Measurements from ENCODE around the gene CES2.

The CES2 gene

DNA sequence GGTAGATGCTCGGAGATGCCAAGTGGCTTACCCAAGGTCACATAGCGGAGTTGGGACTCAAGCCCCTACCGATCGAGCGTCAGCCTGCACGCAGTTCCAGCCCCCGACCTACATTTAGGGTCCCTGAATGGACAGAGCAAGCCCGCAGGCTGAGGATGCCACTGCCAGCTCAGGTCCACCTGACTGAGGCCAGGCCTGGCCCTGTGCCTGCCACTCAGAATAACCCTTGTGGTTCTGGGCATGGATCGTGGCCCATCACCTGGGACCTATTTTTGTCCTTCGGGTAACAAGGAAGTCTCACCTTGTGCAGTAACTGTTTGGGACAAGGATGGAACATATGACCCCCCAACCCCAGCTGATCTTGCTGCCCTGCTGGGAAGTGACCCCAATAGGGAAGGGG, 33.7 kb upstream of the CES2 start:
- DNase-seq = no peak

DNA sequence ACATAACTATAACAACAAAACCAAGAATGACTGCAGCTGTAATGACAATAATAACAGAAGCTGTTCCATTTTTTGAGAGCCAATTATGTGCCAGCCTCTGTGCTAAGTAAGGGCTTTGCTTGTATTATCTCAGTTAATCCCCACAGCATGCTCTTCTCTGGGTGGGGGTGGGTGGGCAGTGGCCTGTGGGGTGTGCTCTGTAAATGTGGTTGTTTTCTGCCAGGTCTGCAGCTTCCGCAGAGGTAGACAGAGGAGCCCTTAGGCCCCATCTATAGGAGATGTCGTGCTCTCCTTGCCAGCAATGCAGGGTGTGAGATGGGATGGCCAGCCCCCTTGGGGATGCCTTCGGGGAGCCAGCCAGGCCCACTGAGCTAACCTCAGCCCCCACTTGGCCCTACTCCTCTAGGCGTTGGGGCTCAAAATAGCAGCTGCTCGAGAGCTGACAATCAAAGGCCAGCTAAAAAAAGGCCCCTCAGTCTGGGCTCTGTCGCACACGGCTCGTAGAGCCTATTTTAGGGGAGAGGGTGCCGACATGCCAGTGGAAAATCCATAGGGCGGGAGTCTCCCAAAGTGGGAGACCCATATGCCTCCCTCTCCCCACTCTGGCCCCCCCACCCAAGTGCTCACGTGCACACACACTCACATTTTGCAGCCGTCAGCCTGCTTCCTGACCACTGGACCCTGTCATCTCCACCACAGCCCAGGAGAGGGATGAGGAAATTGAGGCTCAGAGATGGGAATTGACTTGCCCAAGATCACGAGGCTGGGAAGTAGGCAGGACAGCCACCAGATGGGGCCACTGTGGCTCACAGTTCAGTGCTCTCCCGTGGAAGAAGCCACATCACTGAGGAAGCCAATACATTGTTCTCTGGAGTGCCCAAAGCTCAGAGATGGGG, 32.4 kb upstream of the CES2 start:
- DNase-seq = no peak

DNA sequence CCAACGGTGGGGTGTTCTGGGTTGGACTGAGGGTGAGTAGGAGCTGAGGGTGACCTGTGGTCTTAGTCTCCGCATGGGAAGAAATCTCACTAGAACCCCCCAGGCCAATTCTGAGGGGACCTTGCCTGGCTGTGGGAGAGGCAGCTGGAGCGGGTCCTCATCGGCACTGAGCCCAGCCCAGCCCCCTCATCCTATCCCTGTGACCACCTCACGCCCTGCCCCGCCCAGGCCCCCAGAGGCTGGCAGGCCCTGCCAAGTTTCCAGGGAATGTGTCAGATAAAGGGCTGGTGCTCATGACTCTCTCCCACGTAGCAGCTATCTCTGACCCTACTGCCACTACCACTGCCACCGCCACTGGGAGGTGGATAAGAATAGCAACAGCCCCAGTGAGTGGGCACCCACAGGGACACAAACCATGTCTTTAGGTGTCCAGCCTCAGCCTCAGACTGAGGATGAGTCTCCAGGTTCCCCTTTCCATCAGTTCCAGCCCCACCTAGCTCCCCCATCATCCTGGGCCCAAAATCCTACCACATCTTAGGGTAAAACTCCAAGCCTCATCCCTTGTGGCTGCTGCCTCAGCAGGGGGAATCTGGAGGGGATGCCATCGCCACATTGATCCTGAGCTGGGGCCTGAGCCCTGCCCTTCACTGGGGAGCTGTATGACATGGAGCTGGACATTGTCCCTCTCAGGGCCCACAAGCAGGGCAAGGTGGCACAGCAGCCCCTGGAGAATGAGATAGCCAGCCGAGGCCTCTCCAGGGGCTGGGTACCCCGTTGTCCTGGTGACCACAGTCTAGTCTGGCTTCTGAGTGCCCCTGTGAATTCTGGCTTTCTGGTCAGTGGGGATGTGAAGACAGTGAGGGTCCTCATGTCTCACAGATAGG, 31.5 kb upstream of the CES2 start:
- no peak for DNase-seq

DNA sequence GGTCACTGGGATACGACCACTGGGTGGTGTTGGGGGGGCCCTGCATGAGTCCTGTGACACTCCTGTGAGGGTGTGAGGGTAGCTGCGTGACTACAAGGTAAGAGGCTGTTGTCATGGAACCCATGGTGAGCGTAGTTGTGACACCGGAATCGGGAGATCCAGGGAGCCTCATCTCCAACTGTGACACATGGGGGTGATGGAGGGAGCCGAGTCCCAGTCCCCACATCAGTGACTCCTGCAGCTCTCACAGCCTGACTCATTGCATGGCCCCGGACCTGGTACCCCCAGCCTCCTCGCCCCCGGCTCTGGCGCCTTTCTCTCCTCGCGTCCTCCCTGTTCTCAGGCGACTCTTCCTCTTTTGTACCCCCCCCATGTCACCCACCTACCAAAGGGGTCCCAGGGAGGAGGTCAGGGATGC, 30.9 kb upstream of the CES2 start:
- DNase-seq = no peak

DNA sequence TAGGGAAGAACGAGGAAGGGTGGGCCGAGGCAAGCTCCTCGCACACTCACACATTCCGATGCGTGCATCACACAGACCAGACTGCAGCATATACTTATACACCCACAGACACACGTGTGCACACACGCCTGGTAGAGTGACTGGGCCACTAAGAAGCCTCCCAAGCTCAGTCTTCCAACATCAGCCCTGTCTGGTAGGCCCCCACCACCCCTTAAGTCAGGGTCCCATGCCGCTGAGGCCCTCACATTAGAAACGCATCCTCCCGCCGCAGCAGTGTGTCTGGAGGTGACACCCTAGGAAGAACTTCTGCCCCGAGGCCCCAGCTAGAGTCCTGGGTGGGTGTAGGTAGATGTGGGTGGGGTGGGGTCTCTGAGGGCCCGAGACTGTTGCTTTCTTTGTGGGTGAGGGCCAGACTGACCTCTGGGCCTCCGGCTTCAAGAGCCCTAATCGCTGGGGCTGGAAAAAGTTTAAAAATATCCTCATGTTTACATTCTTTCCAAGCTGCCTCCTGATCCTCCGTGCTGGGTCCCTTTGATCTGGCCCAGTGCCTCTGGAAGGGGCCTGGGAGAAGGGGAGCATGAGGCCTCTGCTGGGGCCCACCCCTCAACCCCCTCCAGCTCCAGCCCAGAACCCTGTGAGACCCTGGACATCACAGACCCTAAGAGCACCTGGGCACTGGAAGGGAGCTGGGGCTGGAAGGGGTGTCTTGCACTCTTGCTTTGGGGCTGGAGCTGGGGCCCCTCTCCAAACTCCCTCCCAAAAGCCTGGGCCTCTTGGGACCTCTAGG, 30.3 kb upstream of the CES2 start:
- no peak for DNase-seq

DNA sequence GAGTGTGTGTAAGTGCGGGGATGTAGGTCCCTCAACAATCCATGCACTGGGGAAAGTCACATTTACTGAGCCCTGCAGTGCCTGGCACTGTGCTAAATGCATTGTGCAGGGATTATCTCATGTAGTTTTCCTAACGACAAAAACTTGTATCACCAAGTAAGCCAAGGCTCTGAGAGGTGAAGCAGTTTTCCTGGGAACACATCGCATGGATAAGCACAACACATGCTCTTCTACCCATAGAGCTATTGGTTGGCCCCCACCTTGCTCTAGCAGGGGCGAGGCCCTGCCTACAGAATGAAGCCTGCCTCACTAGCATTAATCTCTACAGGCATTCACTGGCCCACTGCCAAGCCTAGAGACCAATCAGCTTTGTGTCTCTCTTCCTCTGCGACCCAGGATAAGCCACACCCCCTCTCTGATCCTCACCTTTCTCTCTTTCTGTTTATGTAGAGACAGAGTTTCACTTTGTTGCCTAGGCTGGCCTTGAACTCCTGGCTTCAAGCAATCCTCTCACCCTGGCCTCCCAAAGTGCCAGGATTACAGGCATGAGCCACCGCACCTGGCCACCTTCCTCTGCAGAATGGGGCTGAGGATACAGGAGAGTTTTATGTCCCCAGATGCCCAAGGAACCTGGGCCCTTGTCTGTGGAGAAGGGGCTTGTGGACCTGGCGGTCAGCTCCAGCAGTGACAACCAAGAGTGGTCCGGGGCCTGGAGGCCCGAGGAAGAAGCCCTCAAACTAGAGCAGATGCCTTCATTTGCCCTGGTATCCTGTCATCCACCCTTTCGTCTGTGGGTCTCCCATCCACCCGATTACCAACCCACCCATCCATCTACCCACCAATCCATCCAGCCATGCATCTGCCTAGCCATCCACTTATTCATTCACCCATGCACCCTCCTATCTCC, 29.4 kb upstream of the CES2 start:
- DNase-seq = no peak

DNA sequence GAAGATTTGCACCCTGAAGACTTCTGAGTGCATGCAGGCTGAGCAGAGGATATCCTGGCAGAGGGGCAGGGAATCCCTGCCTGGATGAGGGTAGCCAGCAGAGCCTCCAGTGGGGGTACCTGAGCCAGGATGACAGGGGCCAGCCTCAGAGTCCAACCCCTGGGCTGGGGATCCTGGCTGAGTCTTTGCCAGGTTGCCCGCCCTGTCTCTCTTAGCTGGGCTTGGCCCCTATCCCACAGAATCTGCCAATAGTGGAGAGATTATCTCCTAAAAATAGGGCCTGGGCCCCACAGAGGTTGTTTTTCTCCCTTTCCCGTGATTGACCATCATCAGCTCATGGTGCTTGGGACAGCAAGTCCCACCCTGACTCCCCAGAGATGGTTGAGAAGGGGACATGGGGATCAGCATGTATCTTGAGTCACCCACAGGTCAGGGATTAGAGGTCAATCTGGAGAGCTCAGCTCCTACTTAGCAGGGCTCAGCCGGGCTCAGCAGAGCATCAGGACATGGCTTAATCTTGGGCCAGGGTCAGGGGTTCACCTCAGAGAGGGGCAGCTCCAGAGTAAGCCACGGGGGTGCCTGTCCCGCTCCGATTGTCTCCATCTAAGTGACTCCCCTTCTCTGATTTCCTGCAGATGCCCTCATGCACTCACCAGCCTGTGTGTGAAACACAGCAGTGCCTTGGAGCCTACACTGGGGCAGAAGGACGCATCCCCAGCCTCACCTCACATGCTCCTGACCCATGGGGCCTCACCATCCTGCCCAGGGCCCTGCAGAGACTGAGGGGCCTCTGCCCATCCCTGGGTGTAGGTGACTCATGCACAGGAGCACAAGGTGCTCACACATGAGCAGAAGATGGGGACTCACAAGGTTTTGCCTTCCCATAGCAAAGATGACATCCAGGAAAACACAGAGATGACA, 28.1 kb upstream of the CES2 start:
- DNase-seq = no peak

DNA sequence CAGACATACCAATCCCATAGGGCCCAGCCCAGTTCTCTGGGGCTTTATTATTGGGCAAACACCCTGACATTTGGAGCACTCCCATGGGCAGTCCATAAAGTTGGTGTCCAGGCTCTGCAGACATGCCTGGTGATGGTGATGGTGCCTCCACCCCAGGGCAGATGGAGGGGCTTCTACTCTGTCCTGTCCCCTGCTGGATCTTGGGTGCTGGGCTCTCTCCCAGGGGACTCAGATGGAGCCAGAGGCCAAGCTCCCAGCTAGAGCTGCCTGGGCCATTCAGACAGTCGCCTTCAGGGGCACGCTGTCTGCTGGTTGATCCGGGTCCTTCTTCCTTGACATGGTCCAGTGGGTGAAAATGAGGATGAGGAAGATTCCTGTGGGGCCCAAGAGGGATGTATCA, 27.2 kb upstream of the CES2 start:
- DNase-seq = no peak

DNA sequence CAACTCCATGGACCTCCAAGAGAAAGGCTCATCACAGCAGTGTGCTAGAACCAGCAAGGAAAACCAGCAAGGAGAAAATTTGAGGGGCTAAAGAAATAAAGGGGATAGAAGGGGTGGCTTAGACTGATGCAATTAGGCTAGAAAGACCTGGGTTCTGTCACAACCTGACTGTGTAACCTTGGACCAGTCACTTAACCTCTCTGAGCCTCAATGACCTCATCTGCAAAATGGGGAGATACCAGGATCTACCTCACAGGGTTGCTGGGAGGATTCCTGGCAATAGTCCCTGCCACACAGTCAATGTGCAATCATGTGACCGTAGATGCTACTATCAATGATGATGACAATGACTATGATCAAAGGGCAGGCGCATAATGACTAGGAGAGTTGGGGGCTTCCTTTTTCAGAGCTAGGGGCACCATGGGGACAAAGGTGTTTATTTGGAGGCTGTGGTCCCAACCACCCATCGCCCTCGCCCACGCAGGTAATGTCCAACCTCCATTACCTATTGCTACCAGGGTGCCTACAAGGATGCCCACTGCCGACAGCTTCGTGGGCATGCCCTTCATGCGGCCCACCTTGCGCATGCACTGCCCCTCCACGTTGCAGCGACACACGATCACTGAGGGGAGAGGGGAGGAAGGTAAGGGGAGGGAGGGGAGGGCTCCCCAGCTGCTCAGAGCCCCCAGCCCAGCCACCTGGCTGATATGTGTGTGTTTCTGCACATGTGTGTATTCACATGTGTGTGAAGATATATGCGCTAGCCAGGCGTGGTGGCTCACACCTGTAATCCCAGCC, 26.4 kb upstream of the CES2 start:
- DNase-seq = no peak

DNA sequence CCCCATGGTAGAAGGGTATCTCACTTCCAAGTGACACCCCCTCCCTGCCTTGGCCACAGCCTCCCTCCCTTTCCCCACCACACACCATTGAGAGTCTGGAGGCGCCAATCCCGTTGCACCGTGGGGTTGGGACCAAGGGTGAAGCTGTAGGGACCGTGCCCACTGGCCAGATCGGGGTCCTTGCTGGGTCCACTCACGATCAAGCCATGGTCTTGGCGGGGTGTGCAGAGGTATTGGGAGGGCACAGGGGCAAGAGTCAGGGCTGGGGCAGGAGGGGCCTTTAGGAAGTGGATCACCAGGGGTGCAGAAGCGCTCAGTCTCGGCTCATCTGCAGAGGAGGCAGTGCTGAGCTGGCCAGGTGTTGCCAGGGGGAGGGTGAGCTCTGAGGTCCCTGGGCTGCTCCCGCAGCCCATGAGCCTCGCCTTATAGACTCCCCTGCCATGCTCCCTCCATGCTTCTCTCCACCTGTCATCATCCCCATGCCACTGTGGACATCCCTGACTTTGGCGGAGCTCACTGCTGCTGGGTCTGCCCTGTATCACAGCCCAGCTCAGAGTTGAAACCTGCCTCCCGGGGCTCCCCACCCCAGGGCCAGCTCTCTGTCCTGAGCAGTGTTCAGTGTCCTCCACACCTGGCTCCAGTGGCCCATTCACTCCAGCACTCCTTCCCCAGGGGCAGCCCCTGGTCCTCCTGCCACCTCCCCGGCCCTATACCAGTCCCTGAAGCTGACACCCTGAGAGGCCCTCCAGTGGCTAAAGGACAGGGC, 25.0 kb upstream of the CES2 start:
- DNase-seq = no peak

DNA sequence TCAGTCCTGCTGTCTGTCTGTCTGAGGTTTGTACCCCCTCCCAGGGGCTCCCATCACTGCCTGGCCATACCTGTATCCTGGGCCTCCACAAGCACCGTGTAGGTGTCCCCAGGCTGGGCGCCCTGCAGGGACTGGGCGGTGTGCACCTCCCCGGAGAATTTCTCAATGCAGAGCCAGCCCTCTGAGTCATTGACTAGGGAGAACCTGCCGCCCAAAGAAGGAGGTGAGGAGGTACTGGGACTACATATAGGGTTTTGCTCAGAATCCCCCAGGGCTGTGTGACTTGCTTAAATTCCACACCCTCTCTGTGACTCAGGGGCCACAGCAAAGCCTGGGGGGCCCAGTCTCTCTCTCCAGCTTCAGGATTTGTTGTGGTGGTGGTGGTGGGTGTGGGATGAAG, 24.2 kb upstream of the CES2 start:
- no peak for DNase-seq

DNA sequence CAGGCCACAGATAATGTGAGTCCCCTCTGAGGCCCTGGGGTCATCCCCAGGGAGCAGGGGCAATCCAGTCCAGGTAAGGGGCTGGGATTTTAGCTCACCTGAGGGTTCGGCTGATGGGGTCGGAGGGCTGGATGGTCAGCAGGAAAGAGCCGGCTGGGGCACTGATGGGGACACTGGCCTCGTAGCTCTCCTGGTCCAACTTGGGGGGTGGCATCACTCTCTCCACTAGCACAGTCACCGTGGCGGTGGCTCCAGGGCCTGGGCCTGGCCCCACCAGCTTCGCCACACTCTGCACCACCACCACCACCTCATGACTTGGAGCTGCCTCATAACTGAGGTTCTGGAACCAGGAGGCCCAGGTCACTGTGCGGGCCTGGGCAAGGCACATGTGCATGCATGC, 23.5 kb upstream of the CES2 start:
- no peak for DNase-seq

DNA sequence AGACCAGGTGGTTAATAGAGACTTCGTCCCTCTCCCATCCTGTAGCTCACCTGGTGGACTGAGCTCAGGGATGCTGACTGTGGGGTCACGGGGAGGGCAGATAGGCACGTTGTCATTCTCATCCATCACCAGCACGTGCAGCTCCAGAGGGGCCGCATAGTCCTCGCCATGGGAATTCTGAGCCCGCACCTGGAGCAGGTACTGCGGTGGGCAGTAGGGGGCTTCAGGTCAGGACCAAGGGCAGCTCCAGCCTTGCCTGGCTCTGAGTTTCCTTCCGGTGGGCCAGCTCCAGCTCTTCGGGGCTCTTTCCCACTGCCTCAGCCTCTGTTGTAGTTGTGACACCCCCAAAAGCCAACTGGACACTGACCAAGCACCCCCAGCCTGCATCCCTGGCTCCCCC, 22.2 kb upstream of the CES2 start:
- DNase-seq = no peak

DNA sequence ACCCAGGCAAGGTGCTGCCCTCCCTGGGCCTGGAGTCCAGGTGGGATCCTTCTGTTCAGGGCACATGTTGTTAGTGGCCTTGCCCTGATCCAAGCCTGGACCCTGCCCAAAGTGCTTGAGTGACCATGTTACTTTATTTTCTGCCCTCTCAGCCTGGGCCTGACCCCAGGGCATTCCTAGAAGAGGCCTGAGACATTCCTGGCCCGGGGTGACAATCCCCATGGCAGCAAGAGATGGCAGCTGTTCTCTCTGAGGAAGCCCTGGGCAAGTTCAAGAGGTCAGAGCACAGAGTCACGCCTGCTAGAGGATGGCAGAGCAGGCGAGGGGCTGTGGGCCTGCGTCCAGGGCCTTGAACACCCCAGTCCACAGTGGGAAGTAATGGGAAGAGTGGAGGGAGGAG, 21.6 kb upstream of the CES2 start:
- no peak for DNase-seq

DNA sequence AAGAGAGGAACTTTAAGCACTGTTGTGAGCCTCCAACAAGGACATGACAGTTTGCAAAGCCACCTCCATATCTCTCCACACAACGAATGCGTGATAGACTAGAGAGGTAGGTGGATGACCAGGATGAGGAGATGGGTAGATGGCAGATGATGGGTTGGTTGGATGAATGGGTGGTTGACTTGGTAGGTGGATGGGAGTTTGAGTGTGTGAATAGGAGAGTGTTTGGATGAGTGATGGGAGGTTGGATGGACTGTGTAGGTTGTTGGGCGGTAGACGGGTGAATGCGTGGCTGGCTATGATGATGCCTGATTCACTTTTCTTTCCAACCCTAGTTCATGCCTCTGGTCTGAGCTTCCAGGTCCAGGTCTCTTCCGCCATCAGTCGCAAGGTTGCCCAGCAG, 20.8 kb upstream of the CES2 start:
- DNase-seq = no peak

DNA sequence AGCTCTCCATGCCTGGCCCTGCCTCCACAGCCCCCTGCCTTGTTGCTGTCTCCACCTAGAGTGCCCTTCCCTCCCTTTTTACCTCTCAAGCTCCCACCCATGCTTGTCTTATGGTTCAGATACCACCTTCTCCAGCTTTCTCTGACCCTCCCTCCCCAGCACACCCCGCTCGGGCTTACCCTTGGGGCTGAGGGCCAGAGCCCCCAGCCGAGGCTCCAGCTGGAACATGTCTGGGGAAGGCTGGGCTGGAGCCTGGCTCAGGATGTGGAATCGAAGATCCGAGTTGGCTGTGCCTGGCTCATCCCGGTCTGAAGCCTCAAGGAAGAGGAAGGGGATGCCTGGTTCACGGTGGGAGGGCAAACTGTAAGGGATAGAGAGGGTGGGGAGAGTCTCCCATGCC, 20.3 kb upstream of the CES2 start:
- no peak for DNase-seq

DNA sequence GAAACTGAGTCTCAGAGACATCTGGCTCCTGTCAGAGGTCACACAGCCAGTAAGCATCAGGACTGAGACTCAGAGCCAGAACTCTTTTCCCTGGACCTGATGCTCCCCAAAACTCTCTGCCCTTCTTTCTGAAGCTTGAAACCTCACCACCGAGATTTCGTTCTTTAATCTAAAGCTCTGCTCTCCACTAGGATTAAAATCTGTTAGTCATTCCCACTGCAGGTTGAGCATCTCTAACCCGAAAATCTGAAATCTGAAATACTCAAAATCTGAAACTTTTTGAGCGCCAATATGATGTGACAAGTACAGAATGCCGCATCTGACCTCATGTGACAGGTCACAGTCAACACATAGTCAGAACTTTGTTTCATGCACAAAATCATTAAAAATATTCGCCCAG, 18.8 kb upstream of the CES2 start:
- DNase-seq = no peak

DNA sequence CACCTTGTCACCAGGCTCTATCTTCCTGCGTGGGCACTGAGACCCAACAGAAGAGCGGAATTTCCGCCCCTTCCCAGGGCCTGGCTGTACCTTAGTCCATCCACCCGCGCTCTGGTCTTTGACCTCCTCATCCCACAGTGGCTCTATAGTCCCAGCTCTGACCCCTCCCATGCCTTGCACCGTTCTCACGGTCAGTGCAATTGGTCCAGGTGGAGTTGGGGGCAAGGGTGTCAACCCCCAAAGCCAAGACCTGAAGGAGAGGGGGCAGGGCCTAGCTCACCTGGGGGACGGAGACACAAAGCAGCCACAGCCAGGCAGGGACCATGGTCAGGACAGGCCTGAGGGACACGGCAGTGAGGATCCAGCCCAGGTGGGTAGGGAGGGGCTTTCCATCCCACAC, 17.6 kb upstream of the CES2 start:
- DNase-seq = no peak

DNA sequence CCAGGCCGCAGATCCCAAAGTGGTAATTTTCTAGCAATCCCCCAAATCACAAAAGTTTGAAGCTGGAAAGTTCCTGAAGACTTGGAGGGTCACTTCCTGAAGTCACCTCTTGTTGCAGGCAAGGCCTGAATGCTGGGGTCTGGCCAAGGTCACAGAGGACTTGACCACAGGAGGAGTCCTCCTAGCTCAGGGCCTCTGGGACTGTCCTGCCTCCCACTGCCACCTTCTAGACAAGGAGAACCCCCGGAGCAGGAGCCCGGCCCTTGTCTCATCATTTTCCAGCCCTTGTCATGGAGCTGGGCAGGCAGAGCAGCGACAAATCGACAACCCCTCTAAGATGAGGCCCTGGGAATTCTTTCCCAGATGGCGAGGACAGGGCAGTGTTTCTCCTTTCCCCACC, 17.0 kb upstream of the CES2 start:
- no peak for DNase-seq
